GM23338 (cell line): ENCODE measurements around the gene SRGAP1. TPM values are rescaled to one million over a fixed set of nuclear protein-coding genes. Genes with fewer than 3 reads are reported as not detected.

Experiments used
- ATAC-seq: fragments of 200-7000 bp; cut with Tn5 transposase; 3 replicates; pipeline ENCODE4 v1.9.1; 2020
- DNase-seq: peaks from one replicate; pipeline ENCODE4 v3.0.0-alpha.2; 2015; ENCODE audit warnings: low spot score
- H2AFZ ChIP-seq: fragments of 200-600 bp; sonication (generic); 2 replicates; pipeline ENCODE4 v1.8.0; 2016; ENCODE audit warnings: antibody characterized with exemption, mild to moderate bottlenecking, moderate library complexity
- H3F3A ChIP-seq: fragments of 200-600 bp; sonication (generic); replicated peaks from 2 replicates; pipeline ENCODE4 v1.8.0; 2017; ENCODE audit warnings: antibody characterized with exemption, mixed run types, low read depth
- H3K27ac ChIP-seq: fragments of 200-600 bp; sonication (generic); 2 replicates; pipeline ENCODE4 v1.6.1; 2016; ENCODE audit warnings: low read depth
- H3K27me3 ChIP-seq: fragments of 200-600 bp; sonication (generic); 2 replicates; pipeline ENCODE4 v1.8.0; 2016; ENCODE audit warnings: mild to moderate bottlenecking, mixed run types, moderate library complexity; ENCODE audit not compliant: insufficient read depth
- H3K36me3 ChIP-seq: fragments of 200-600 bp; sonication (generic); 2 replicates; pipeline ENCODE4 v1.8.0; 2016; ENCODE audit warnings: mild to moderate bottlenecking; ENCODE audit not compliant: insufficient read depth
- H3K4me1 ChIP-seq: fragments of 200-600 bp; sonication (generic); 2 replicates; pipeline ENCODE4 v1.8.0; 2016; ENCODE audit warnings: mild to moderate bottlenecking, moderate library complexity; ENCODE audit not compliant: insufficient read depth
- H3K4me2 ChIP-seq: fragments of 200-600 bp; sonication (generic); 2 replicates; pipeline ENCODE4 v1.7.1; 2017; ENCODE audit warnings: mixed run types
- H3K4me3 ChIP-seq: fragments of 200-600 bp; sonication (generic); 2 replicates; pipeline ENCODE4 v1.6.1; 2016; ENCODE audit warnings: mixed run types
- H3K79me2 ChIP-seq: fragments of 200-600 bp; sonication (generic); replicated peaks from 2 replicates; pipeline ENCODE4 v1.8.0; 2017; ENCODE audit warnings: mild to moderate bottlenecking; ENCODE audit not compliant: insufficient read depth
- H3K9me2 ChIP-seq: fragments of 200-600 bp; sonication (generic); 2 replicates; pipeline ENCODE4 v1.8.0; 2017; ENCODE audit not compliant: insufficient read depth
- H4K20me1 ChIP-seq: fragments of 200-600 bp; sonication (generic); replicated peaks from 2 replicates; pipeline ENCODE4 v1.8.0; 2017; ENCODE audit warnings: mild to moderate bottlenecking; ENCODE audit not compliant: insufficient read depth
- H3K27ac Mint-ChIP-seq: 2 replicates; pipeline ENCODE4 v1.8.0; 2020; ENCODE audit warnings: inconsistent platforms, mild to moderate bottlenecking, moderate library complexity, mixed read lengths
- H3K27me3 Mint-ChIP-seq: 3 replicates; pipeline ENCODE4 v1.8.0; 2022; ENCODE audit warnings: low read depth, mild to moderate bottlenecking, moderate library complexity, mixed read lengths, inconsistent platforms; ENCODE audit not compliant: insufficient read depth, poor library complexity
- H3K36me3 Mint-ChIP-seq: 3 replicates; pipeline ENCODE4 v1.8.0; 2021; ENCODE audit warnings: low read depth, mild to moderate bottlenecking, inconsistent platforms, moderate library complexity, mixed read lengths
- H3K4me1 Mint-ChIP-seq: 3 replicates; pipeline ENCODE4 v1.8.0; 2020; ENCODE audit warnings: mild to moderate bottlenecking, inconsistent platforms, mixed read lengths
- H3K4me3 Mint-ChIP-seq: 3 replicates; pipeline ENCODE4 v1.8.0; 2021; ENCODE audit warnings: moderate library complexity, mild to moderate bottlenecking, inconsistent platforms, mixed read lengths
- H3K9me3 Mint-ChIP-seq: 3 replicates; pipeline ENCODE4 v1.8.0; 2020; ENCODE audit warnings: moderate library complexity, mild to moderate bottlenecking, inconsistent platforms, mixed read lengths
- CREB1 ChIP-seq: fragments of 250-450 bp; sonication (Bioruptor Pico); IDR thresholded peaks from 2 replicates; pipeline ENCODE4 v1.5.0; 2020; ENCODE audit warnings: low read depth, mild to moderate bottlenecking, moderate library complexity
- CTCF ChIP-seq, 2 experiments: fragments of 200-600 bp in 1 of 2; sonication (generic) in 1 of 2; conservative IDR thresholded peaks; 2 replicates each; pipeline versions ENCODE4 v1.5.1 to v1.6.1; 2016 to 2017; ENCODE audit warnings: antibody characterized with exemption in 2 of 2, low read depth in 2 of 2, mild to moderate bottlenecking in 2 of 2, moderate library complexity in 1 of 2
- EZH2 ChIP-seq: fragments of 200-600 bp; sonication (generic); IDR thresholded peaks from one replicate; pipeline ENCODE4 v1.8.0; 2017; ENCODE audit warnings: antibody characterized with exemption, mild to moderate bottlenecking, low read depth; ENCODE audit not compliant: unreplicated experiment
- EZH2phosphoT487 ChIP-seq: fragments of 200-600 bp; sonication (generic); IDR thresholded peaks from one replicate; pipeline ENCODE4 v1.8.1; 2018; ENCODE audit warnings: antibody characterized with exemption; ENCODE audit not compliant: unreplicated experiment
- JUNB ChIP-seq: IDR thresholded peaks from one replicate; pipeline ENCODE4 v1.6.1; 2016; ENCODE audit warnings: antibody characterized with exemption; ENCODE audit not compliant: unreplicated experiment
- NANOG ChIP-seq: IDR thresholded peaks from 2 replicates; pipeline ENCODE4 v1.6.1; 2016; ENCODE audit warnings: antibody characterized with exemption, borderline replicate concordance
- POLR2AphosphoS5 ChIP-seq: IDR thresholded peaks from 2 replicates; pipeline ENCODE4 v1.6.1; 2016; ENCODE audit warnings: antibody characterized with exemption, low read depth
- REST ChIP-seq: IDR thresholded peaks from one replicate; pipeline ENCODE4 v1.6.1; 2018; ENCODE audit warnings: antibody characterized with exemption; ENCODE audit not compliant: unreplicated experiment
- STAT1 ChIP-seq: IDR thresholded peaks from one replicate; pipeline ENCODE4 v1.6.1; 2016; ENCODE audit warnings: antibody characterized with exemption; ENCODE audit not compliant: unreplicated experiment
- ZNF114 ChIP-seq: fragments of 250-450 bp; sonication (Bioruptor Pico); IDR thresholded peaks from 2 replicates; pipeline ENCODE4 v1.5.0; 2020; ENCODE audit warnings: mild to moderate bottlenecking, moderate library complexity
- ZNF331 ChIP-seq: fragments of 250-450 bp; sonication (Bioruptor Pico); IDR thresholded peaks from 2 replicates; pipeline ENCODE4 v1.5.0; 2020; ENCODE audit warnings: low read depth, mild to moderate bottlenecking, moderate library complexity
- polyA plus RNA-seq: library from polyadenylated mRNA; unstranded; fragments of >200 nt; fragmentation: Nextera tagmentation; extraction: Ambion mirVana; gene quantifications from 2 replicates; pipeline ENCODE4 v1.2.1, GENCODE V29; 2016
- total RNA-seq: library from RNA; depleted of rRNA; stranded (reverse); fragments of >200 nt; shearing (Covaris generic); gene quantifications from 2 replicates; pipeline ENCODE4 v1.2.3, GENCODE V29; 2014
- TF ChIP-seq, protein P1 (sequence below): fragments of 250-450 bp; sonication (Bioruptor Pico); IDR thresholded peaks from 2 replicates; pipeline ENCODE4 v1.5.0; 2020; ENCODE audit warnings: mild to moderate bottlenecking, moderate library complexity

Gene SRGAP1
- total and polyA plus RNA-seq, 2 experiments from 2014 or later, result 6.1 to 8.1 TPM

DNA sequence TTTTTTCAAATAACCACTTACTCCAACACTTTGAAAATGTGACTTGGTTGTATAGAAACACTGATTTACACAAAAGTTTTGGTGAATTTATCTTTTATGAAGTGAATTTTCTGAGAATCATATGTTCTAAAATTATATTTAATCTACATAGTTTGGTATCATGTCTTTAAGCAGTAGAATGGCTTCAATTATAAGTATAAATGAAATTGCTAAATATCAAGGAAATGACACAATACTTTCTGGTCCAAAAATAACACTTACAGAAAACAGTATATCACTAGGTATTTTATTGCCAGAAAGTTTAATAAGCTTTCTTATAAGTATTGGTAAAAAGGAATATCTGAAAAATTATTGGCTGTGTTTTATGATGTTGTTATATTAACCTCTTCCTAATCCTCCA is 90.9 kb downstream of the SRGAP1 start (continued):
- TF ChIP-seq, protein P1, sequence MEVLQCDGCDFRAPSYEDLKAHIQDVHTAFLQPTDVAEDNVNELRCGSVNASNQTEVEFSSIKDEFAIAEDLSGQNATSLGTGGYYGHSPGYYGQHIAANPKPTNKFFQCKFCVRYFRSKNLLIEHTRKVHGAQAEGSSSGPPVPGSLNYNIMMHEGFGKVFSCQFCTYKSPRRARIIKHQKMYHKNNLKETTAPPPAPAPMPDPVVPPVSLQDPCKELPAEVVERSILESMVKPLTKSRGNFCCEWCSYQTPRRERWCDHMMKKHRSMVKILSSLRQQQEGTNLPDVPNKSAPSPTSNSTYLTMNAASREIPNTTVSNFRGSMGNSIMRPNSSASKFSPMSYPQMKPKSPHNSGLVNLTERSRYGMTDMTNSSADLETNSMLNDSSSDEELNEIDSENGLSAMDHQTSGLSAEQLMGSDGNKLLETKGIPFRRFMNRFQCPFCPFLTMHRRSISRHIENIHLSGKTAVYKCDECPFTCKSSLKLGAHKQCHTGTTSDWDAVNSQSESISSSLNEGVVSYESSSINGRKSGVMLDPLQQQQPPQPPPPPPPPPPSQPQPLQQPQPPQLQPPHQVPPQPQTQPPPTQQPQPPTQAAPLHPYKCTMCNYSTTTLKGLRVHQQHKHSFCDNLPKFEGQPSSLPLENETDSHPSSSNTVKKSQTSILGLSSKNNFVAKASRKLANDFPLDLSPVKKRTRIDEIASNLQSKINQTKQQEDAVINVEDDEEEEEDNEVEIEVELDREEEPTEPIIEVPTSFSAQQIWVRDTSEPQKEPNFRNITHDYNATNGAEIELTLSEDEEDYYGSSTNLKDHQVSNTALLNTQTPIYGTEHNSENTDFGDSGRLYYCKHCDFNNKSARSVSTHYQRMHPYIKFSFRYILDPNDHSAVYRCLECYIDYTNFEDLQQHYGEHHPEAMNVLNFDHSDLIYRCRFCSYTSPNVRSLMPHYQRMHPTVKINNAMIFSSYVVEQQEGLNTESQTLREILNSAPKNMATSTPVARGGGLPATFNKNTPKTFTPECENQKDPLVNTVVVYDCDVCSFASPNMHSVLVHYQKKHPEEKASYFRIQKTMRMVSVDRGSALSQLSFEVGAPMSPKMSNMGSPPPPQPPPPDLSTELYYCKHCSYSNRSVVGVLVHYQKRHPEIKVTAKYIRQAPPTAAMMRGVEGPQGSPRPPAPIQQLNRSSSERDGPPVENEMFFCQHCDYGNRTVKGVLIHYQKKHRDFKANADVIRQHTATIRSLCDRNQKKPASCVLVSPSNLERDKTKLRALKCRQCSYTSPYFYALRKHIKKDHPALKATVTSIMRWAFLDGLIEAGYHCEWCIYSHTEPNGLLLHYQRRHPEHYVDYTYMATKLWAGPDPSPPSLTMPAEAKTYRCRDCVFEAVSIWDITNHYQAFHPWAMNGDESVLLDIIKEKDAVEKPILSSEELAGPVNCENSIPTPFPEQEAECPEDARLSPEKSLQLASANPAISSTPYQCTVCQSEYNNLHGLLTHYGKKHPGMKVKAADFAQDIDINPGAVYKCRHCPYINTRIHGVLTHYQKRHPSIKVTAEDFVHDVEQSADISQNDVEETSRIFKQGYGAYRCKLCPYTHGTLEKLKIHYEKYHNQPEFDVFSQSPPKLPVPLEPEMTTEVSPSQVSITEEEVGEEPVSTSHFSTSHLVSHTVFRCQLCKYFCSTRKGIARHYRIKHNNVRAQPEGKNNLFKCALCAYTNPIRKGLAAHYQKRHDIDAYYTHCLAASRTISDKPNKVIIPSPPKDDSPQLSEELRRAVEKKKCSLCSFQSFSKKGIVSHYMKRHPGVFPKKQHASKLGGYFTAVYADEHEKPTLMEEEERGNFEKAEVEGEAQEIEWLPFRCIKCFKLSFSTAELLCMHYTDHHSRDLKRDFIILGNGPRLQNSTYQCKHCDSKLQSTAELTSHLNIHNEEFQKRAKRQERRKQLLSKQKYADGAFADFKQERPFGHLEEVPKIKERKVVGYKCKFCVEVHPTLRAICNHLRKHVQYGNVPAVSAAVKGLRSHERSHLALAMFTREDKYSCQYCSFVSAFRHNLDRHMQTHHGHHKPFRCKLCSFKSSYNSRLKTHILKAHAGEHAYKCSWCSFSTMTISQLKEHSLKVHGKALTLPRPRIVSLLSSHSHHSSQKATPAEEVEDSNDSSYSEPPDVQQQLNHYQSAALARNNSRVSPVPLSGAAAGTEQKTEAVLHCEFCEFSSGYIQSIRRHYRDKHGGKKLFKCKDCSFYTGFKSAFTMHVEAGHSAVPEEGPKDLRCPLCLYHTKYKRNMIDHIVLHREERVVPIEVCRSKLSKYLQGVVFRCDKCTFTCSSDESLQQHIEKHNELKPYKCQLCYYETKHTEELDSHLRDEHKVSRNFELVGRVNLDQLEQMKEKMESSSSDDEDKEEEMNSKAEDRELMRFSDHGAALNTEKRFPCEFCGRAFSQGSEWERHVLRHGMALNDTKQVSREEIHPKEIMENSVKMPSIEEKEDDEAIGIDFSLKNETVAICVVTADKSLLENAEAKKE, result no peak
- TF ChIP-seq ZNF331 (CRISPR knock-in tag) (no peak), EZH2phosphoT487 (no peak)

DNA sequence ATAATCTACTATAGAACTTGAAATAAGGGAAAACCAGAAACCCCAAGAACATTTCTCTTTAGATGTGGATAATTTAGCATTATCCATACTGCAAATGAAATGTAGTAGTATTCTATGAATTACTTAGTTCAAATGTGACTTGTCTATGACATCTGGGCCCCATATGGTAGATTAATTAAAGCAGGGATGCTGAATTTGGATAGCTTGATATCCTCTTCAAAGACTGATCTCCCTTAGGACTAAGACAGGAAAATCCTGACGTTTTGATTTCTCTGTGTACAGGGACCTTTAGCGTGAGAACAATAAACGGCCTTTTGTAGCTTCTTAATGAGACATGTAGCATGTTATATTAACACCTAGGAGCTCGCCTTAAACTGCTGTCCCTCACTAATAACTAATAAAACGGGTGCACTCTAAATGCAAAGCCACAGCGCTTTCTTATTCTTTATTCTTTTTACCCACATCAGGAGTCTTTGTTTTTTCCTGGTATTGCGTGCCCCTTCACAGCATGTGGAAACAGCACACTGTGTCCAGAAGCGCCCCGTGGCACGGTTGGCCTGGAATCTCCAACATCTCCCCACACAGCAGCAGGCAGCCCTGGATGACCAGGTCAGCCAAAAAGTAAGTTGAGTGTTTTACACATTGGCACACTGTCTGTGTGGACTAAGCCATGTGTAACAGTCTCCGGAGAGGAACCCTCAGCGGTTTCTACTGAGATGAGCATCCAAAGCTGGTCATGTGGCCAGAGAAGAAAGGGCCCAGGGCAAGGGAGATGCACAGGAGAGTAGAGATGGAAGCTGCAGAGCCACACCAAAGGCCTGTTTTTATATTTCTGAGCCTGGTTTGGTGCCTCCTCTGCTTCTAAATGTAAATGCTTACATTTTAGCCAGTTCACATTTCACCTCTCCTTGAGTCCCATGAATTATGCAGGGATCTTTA is 93.1 kb downstream of the SRGAP1 start:
- H3K9me3 Mint-ChIP-seq, result no peaks in the 10 kb centered on the region
- Histone ChIP-seq H4K20me1 (no peaks in the 10 kb centered on the region), H3F3A (no peaks in the 10 kb centered on the region), H3K4me1 (peaks cover 18% of the 10 kb centered on the region), H2AFZ (no peak overlapping the region), H3K4me2 (no peak overlapping the region), H3K27me3 (no peaks in the 10 kb centered on the region), H3K79me2 (no peaks in the 10 kb centered on the region), H3K4me3 (no peak overlapping the region), H3K9me2 (0 out of 2 replicates have a peak, but pooled peaks cover 4% of the 10 kb centered on the region), H3K27ac (no peak overlapping the region), H3K36me3 (no peaks in the 10 kb centered on the region)
- no peak overlapping the region; the same call in 1 of the 2 replicates for H3K27ac Mint-ChIP-seq
- H3K36me3 Mint-ChIP-seq, result no peaks in the 10 kb centered on the region
- DNase-seq (no peak), ATAC-seq (no peak)
- peaks cover 2% of the 10 kb centered on the region for H3K27me3 Mint-ChIP-seq
- H3K4me1 Mint-ChIP-seq, result peaks cover 28% of the 10 kb centered on the region
- no peak overlapping the region for H3K4me3 Mint-ChIP-seq
- no peak for TF ChIP-seq JUNB
- no peak for TF ChIP-seq EZH2
- TF ChIP-seq REST, result no peak
- no peak for TF ChIP-seq ZNF331 (CRISPR knock-in tag)
- no peak for TF ChIP-seq POLR2AphosphoS5
- no peak for TF ChIP-seq EZH2phosphoT487
- TF ChIP-seq NANOG, result no peak
- no peak for TF ChIP-seq STAT1
- no peak for TF ChIP-seq ZNF114
- no peak for TF ChIP-seq CTCF (conservative IDR thresholded peaks at IDR 0.05; ENCODE audit: low read depth in 2 of 2)
- TF ChIP-seq CREB1 (CRISPR knock-in tag), result no peak
